Measurements from ENCODE around the gene ACOT7.

Gene ACOT7

DNA sequence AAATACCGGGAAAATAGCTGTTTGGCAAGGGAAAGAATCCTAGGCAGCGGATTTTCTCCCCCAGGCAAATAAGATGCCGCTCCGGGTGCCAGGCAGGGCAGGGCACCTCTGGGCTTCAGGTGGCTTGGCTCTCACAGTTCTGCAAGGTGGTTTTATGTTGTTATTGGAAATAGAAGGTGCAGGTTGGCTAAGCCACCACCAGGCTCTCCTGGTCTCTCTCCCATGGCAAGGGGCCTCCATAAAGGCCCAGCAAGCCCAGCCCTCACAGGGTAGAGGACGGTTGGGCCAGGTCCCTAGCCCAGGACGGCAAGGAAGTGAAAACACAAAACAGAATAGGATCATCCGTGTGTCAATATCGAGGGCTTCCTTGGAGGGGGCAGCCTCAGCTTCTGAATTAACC lies 95.0 kb downstream of the ACOT7 start:
- no peaks in the 10 kb centered on the region for H3K4me1 ChIP-seq (ENCODE audit: insufficient read depth, low read length)
- H3K9me3 ChIP-seq (ENCODE audit: low read length) = no peaks in the 10 kb centered on the region
- H3K36me3 ChIP-seq (ENCODE audit: insufficient read depth, low read length) = no peaks in the 10 kb centered on the region
- H3K27ac ChIP-seq (ENCODE audit: low read depth, low read length) = no peak overlapping the region
- no peak overlapping the region for H3K4me3 ChIP-seq (ENCODE audit: low read depth in 1 of 2, low read length in 2 of 2)
- H3K27me3 ChIP-seq (ENCODE audit: control insufficient read depth in 1 of 2, insufficient read depth in 2 of 2, low read length in 2 of 2) = no peaks in the 10 kb centered on the region
- no peak overlapping the region for H3K9ac ChIP-seq (ENCODE audit: low read length)

DNA sequence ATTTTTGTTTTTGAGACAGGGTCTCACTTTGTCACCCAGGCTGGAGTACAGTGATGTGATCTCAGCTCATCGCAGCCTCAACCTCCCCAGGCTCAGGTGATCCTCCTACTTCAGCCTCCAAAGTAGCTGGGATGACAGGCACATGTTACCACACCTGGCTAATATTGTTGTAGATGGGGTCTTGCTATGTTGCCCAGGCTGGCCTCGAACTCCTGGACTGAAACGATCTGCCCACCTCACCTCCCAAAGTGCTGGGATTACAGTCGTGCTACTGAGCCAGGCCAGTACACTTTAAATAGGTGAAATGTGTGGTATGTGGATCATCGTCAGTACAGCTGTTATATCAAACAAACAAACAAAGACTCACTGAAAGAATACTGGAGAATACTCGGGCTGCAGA lies 97.7 kb downstream of the ACOT7 start:
- Histone ChIP-seq H3K36me3 (ENCODE audit: insufficient read depth, low read length) (no peaks in the 10 kb centered on the region), H3K4me3 (ENCODE audit: low read depth in 1 of 2, low read length in 2 of 2) (no peak overlapping the region), H3K4me1 (ENCODE audit: insufficient read depth, low read length) (no peaks in the 10 kb centered on the region), H3K9me3 (ENCODE audit: low read length) (no peaks in the 10 kb centered on the region), H3K9ac (ENCODE audit: low read length) (no peak overlapping the region), H3K27ac (ENCODE audit: low read depth, low read length) (no peak overlapping the region), H3K27me3 (ENCODE audit: control insufficient read depth in 1 of 2, insufficient read depth in 2 of 2, low read length in 2 of 2) (no peaks in the 10 kb centered on the region)

DNA sequence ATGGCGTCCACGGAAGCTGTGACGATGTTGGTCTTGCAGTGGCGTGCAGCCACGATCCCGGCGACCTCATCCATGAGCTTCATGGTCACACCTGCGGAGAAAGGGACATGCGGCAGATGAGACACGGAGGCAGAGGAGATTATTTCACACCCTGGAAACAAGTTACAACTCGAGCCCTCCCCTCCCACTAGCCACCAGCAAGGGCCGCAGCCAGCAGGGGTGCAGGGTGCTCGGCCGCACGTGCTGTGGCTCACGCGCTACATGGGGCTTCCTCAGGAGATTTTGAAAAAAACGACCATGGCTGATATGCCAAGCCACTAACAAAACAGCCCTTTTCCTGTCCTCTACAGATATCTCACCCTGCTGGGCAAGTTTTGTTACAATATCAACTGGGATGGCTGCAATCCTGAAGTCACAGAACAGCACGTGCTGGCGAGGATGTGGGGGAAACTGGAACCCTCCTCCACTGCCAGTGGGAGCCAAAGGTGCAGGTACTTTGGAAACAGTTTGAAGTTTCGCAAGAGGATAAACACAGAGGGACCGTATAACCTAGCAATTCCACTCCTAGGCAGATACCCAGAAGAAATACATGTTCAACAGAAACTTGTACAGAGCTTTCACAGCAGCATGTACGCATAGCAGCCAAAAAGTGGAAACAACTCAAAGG lies 98.5 kb downstream of the ACOT7 start:
- Histone ChIP-seq H3K9me3 (ENCODE audit: low read length) (no peaks in the 10 kb centered on the region), H3K4me3 (ENCODE audit: low read depth in 1 of 2, low read length in 2 of 2) (no peak overlapping the region), H3K4me1 (ENCODE audit: insufficient read depth, low read length) (no peaks in the 10 kb centered on the region), H3K27ac (ENCODE audit: low read depth, low read length) (no peak overlapping the region), H3K9ac (ENCODE audit: low read length) (no peak overlapping the region), H3K27me3 (ENCODE audit: control insufficient read depth in 1 of 2, insufficient read depth in 2 of 2, low read length in 2 of 2) (no peaks in the 10 kb centered on the region), H3K36me3 (ENCODE audit: insufficient read depth, low read length) (no peaks in the 10 kb centered on the region)

DNA sequence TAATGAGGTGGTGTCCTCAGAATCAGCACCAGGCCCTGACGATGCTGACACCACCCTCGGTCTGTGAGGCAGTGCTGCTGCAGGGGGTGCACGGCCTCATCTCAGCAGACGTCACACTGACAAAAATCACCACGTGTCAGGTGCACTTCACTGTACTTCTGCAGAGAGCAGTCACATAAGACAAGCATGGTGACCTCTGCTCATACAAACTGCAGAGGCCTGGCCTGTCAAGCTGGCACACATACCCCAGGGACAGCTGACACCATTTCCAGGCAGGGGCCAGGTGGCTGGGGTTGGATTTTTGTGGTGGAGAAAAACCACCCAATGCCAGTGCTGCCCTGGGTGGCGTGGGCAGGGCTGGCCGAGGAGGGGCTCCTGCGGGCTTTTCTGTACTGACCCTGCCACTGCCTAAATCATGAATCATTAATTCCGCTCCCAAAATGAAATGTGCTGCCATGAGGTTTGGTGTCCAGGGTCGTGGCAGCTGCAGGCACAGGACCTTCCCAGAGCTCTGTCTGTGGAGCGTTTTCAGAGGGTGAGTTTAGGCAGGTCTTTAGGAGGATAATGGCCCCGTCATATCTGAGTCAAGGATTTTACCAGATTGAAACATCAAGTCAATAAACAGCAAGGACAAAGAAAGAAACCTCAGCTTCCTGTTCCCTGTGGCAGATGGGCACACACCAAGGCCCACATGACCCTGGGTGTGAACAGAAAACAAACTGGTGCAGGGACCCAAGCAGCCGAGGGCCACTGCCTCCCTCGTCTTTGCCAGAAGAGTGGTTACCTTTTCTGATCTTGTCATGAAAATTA lies 99.3 kb downstream of the ACOT7 start:
- Histone ChIP-seq H3K4me1 (ENCODE audit: insufficient read depth, low read length) (no peaks in the 10 kb centered on the region), H3K27ac (ENCODE audit: low read depth, low read length) (no peak overlapping the region), H3K27me3 (ENCODE audit: control insufficient read depth in 1 of 2, insufficient read depth in 2 of 2, low read length in 2 of 2) (no peaks in the 10 kb centered on the region), H3K4me3 (ENCODE audit: low read depth in 1 of 2, low read length in 2 of 2) (no peak overlapping the region), H3K9ac (ENCODE audit: low read length) (no peak overlapping the region), H3K36me3 (ENCODE audit: insufficient read depth, low read length) (no peaks in the 10 kb centered on the region), H3K9me3 (ENCODE audit: low read length) (no peaks in the 10 kb centered on the region)

DNA sequence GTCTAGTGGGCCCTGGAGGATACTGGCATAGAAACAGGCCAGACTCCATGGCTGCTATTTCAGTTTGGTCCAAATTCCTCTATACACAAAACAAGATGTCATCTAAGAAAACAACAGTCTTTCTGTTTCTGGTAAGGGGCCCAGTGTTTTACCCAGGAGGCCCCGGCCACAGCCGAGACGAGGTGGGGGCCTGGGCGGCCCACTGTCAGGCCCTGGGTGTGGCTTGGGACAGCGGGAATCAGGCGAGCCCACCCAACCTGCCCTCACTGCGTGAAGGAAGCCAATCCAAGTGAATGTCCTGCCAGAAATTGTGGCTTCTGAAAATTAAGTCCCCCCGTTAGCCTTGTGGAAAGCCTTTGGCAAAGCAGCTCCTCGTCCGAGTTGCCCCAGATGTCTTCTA lies 101.5 kb downstream of the ACOT7 start:
- Histone ChIP-seq H3K27ac (ENCODE audit: low read depth, low read length) (no peak overlapping the region), H3K4me1 (ENCODE audit: insufficient read depth, low read length) (no peaks in the 10 kb centered on the region), H3K36me3 (ENCODE audit: insufficient read depth, low read length) (no peaks in the 10 kb centered on the region), H3K9ac (ENCODE audit: low read length) (no peak overlapping the region), H3K27me3 (ENCODE audit: control insufficient read depth in 1 of 2, insufficient read depth in 2 of 2, low read length in 2 of 2) (no peaks in the 10 kb centered on the region), H3K9me3 (ENCODE audit: low read length) (no peaks in the 10 kb centered on the region), H3K4me3 (ENCODE audit: low read depth in 1 of 2, low read length in 2 of 2) (no peak overlapping the region)

DNA sequence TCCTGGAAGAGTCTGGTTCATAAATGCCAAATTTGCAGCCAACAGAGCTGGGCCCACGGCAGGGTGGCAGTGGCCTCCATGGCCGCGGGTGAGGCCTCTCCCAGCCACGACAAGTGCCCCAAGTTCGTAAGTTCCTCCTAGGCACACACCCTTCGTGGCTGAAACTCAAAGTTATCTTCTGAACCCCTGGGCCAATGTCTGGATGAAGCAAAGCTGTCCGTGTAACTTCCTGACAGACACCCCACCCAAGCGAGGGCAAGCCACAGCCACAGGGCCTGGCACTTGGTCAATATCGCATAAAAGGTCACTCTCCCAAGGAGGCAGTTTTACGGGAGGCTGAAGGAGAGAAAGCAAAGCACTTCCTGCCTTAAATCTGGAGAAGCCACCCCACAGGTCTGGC lies 104.9 kb downstream of the ACOT7 start:
- no peak overlapping the region for H3K27ac ChIP-seq (ENCODE audit: low read depth, low read length)
- no peaks in the 10 kb centered on the region for H3K27me3 ChIP-seq (ENCODE audit: control insufficient read depth in 1 of 2, insufficient read depth in 2 of 2, low read length in 2 of 2)
- H3K4me1 ChIP-seq (ENCODE audit: insufficient read depth, low read length) = no peaks in the 10 kb centered on the region
- no peaks in the 10 kb centered on the region for H3K36me3 ChIP-seq (ENCODE audit: insufficient read depth, low read length)
- no peak overlapping the region for H3K4me3 ChIP-seq (ENCODE audit: low read depth in 1 of 2, low read length in 2 of 2)
- H3K9ac ChIP-seq (ENCODE audit: low read length) = no peak overlapping the region
- H3K9me3 ChIP-seq (ENCODE audit: low read length) = no peaks in the 10 kb centered on the region

DNA sequence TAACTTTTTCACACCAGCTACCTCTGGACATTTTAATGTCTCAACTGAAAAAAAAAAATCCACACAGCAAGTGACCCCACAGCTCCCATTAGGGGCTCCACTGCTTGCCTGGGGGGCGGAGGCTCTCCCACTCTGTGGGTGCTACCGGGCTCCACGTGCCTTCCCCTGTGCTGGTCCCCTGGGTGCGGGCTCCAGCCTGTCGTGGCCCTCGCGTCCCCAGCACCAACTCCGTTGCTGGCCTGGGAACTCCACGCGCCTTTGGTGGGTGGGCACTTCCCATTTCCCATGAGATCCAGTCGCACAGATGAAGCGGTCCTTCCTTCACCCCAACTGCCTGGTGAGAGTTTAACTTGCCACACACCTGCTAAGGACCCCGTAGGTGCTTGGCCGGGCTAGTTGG lies 105.5 kb downstream of the ACOT7 start:
- Histone ChIP-seq H3K4me1 (ENCODE audit: insufficient read depth, low read length) (no peaks in the 10 kb centered on the region), H3K27me3 (ENCODE audit: control insufficient read depth in 1 of 2, insufficient read depth in 2 of 2, low read length in 2 of 2) (no peaks in the 10 kb centered on the region), H3K27ac (ENCODE audit: low read depth, low read length) (no peak overlapping the region), H3K36me3 (ENCODE audit: insufficient read depth, low read length) (no peaks in the 10 kb centered on the region), H3K4me3 (ENCODE audit: low read depth in 1 of 2, low read length in 2 of 2) (no peak overlapping the region), H3K9me3 (ENCODE audit: low read length) (no peaks in the 10 kb centered on the region), H3K9ac (ENCODE audit: low read length) (no peak overlapping the region)

DNA sequence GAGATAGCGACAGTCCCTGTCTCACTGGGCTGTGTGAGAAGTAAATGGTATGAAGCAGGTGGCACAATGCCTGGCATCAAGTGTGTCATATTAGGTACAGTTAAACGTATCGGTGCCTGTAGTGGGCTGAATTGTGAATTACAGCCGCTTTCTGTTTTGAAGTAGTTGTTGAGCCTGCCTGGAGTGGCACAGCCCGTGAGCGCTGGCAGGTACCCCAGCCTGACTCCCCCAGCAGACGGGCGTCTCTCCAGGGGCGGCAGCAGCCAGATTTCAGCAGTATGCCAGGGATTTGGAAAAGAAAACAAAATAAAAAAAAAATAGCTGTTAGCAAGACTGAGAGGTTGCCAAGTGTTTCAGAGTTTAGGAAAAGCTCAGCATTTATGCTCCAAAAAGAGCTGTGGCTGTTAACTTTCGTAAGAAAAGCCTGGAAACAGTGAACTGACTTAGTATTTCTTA lies 106.1 kb downstream of the ACOT7 start:
- no peaks in the 10 kb centered on the region for H3K27me3 ChIP-seq (ENCODE audit: control insufficient read depth in 1 of 2, insufficient read depth in 2 of 2, low read length in 2 of 2)
- no peak overlapping the region for H3K27ac ChIP-seq (ENCODE audit: low read depth, low read length)
- H3K4me3 ChIP-seq (ENCODE audit: low read depth in 1 of 2, low read length in 2 of 2) = no peak overlapping the region
- no peaks in the 10 kb centered on the region for H3K9me3 ChIP-seq (ENCODE audit: low read length)
- H3K36me3 ChIP-seq (ENCODE audit: insufficient read depth, low read length) = no peaks in the 10 kb centered on the region
- H3K4me1 ChIP-seq (ENCODE audit: insufficient read depth, low read length) = no peaks in the 10 kb centered on the region
- no peak overlapping the region for H3K9ac ChIP-seq (ENCODE audit: low read length)

DNA sequence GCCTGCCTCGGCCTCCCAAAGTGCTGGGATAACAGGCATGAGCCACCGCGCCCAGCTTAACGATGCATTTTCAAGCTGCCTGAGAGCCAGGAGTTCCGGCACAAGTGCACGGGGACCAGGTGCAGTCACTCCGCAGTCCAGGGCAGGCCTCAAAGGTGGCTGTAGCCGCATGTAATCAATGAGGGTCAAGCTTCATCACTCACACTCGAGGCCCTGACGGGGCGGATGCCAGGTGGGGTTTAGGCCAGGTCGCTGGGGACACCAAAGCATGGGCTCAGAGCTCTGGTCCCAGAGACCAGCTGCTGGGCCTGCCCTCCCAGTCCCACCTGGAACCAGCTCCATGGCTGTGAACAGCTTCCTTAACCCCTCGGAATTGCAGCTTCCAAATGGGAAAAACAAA lies 106.5 kb downstream of the ACOT7 start:
- no peak overlapping the region for H3K27ac ChIP-seq (ENCODE audit: low read depth, low read length)
- H3K9ac ChIP-seq (ENCODE audit: low read length) = no peak overlapping the region
- no peak overlapping the region for H3K4me3 ChIP-seq (ENCODE audit: low read depth in 1 of 2, low read length in 2 of 2)
- no peaks in the 10 kb centered on the region for H3K27me3 ChIP-seq (ENCODE audit: control insufficient read depth in 1 of 2, insufficient read depth in 2 of 2, low read length in 2 of 2)
- H3K9me3 ChIP-seq (ENCODE audit: low read length) = no peaks in the 10 kb centered on the region
- H3K36me3 ChIP-seq (ENCODE audit: insufficient read depth, low read length) = no peaks in the 10 kb centered on the region
- no peaks in the 10 kb centered on the region for H3K4me1 ChIP-seq (ENCODE audit: insufficient read depth, low read length)

DNA sequence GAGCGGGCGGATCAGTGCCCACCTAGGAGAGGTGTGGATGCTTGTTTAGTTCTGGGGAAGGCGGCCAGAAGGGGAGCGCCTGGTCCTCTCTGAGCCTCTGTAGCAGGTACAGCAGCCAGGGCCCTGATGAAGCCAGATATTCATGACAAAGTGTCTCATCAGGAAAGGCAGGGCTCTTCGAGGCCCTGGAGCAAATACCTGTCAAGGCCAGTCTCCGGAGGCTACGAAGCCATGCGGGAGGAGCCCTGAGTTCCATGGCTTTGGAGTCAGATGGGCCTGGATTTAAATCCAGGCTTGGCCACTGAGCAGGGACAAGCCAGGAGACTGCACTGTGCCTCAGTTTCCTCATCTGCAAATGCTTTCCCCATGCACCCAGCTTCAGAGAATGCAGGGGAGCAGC lies 107.3 kb downstream of the ACOT7 start:
- Histone ChIP-seq H3K27ac (ENCODE audit: low read depth, low read length) (no peak overlapping the region), H3K4me3 (ENCODE audit: low read depth in 1 of 2, low read length in 2 of 2) (no peak overlapping the region), H3K36me3 (ENCODE audit: insufficient read depth, low read length) (no peaks in the 10 kb centered on the region), H3K27me3 (ENCODE audit: control insufficient read depth in 1 of 2, insufficient read depth in 2 of 2, low read length in 2 of 2) (no peaks in the 10 kb centered on the region), H3K4me1 (ENCODE audit: insufficient read depth, low read length) (no peaks in the 10 kb centered on the region), H3K9me3 (ENCODE audit: low read length) (no peaks in the 10 kb centered on the region), H3K9ac (ENCODE audit: low read length) (no peak overlapping the region)

DNA sequence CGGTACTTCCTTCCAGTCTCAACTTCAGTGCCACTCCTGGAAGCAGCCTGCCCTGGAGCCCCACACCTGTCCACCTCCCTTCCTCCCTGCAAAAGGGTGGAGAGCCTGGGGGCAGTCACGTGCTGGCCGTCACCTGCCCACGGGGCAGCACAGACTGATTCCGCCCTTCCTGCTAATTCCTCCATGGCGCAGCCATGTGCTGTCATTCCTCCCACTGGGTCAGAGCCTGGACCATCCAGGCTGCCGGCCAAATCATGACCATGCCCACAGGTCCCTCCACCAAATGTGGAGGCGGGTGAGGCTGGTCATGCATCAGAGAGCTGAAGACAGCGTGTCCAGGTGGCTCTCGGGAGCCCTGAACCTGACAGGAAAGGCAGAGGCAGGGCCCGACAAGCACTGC lies 108.2 kb downstream of the ACOT7 start:
- no peak overlapping the region for H3K27ac ChIP-seq (ENCODE audit: low read depth, low read length)
- no peaks in the 10 kb centered on the region for H3K36me3 ChIP-seq (ENCODE audit: insufficient read depth, low read length)
- no peaks in the 10 kb centered on the region for H3K4me1 ChIP-seq (ENCODE audit: insufficient read depth, low read length)
- no peak overlapping the region for H3K4me3 ChIP-seq (ENCODE audit: low read depth in 1 of 2, low read length in 2 of 2)
- H3K27me3 ChIP-seq (ENCODE audit: control insufficient read depth in 1 of 2, insufficient read depth in 2 of 2, low read length in 2 of 2) = no peaks in the 10 kb centered on the region
- H3K9me3 ChIP-seq (ENCODE audit: low read length) = no peaks in the 10 kb centered on the region
- H3K9ac ChIP-seq (ENCODE audit: low read length) = no peak overlapping the region
